Measurements from ENCODE around the gene SPACA7. TPM values are rescaled to one million over a fixed set of nuclear protein-coding genes. Genes with fewer than 3 reads are reported as not detected.

Gene SPACA7
- total and polyA plus RNA-seq, 9 of the 15 experiments (the other 6 are each of a cell fraction or from before 2014, with no cell fraction given), result not detected

DNA sequence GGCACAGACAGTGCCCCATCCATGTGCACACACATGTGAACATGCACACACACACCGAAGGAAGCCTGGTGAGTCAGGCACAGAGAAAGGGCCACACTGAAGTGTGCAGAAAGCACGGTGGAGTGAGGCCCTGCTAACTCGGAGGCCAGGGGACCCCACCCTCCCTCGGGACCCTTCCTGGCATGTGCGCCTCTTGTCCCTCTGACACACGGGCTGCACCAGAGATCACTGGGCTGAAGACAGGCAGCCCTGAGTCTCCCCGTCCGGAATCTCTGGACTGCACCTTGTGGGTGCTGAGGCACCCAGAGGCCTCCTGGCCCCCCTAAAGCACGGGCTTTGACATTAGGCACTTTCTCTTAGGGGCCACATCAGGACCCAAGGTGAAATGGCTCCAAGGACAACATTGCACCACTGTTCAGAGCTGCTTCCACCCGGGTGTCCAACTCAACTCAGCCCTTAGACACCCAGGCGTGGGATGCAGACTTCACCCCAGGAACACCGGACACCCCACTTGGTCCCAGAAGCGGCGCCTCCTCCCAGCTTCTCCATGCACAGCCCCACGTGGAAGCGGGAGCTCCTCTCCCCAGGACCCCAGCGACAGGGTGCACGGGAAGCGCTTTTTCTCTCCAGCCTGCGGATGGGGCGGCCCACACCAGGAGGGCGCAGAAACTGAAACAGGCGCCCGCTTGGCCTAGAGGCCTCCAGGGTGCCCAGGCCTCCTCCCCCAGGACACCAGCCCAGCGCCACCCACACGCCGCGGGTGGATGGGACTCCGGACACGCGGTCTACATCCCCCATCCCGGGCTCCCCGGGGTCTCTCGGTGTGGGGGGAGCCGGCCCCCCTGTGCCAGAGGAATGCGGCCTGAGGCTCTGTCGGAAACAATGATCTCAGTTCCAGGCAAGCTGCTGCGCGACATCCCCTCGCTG is 90.2 kb downstream of the SPACA7 start:
- Histone ChIP-seq H3K4me1 (replicated peaks in 1 of 2; ENCODE audit: control insufficient read depth in 2 of 2, insufficient read depth in 2 of 2, low read length in 2 of 2) (peaks cover 0 to 4% of the 10 kb centered on the region in 2 experiments; a peak in 1 of 5 replicates), H3K9ac (ENCODE audit: insufficient read depth in 1 of 2, low read depth in 2 of 2, low read length in 2 of 2) (no peak overlapping the region), H3K27ac (ENCODE audit: extremely low read depth, low read depth, low read length) (no peak overlapping the region), H3K4me2 (ENCODE audit: insufficient read depth, low read length) (no peak overlapping the region), H2AFZ (ENCODE audit: low read depth, low read length) (no peak overlapping the region), H3K27me3 (ENCODE audit: control insufficient read depth in 2 of 2, insufficient read depth in 2 of 2, low read length in 2 of 2) (peaks cover 8 to 49% of the 10 kb centered on the region in 2 experiments; a peak in 4 of 5 replicates), H3K9me3 (replicated peaks; ENCODE audit: control insufficient read depth, insufficient read depth, low read depth, low read length) (no peaks in the 10 kb centered on the region), H4K20me1 (replicated peaks; ENCODE audit: control insufficient read depth, insufficient read depth, low read length) (no peaks in the 10 kb centered on the region), H3K79me2 (ENCODE audit: control insufficient read depth, insufficient read depth, low read length) (no peaks in the 10 kb centered on the region), H3K36me3 (ENCODE audit: control insufficient read depth, insufficient read depth, low read length) (no peaks in the 10 kb centered on the region), H3K9me1 (ENCODE audit: control insufficient read depth, insufficient read depth, low read length) (no peaks in the 10 kb centered on the region), H3K4me3 (no peak overlapping the region)
- intact Hi-C loops (cut with micrococcal nuclease), result no loop called here
- in situ Hi-C loops (cut with MboI), result no loop called here
- ATAC-seq, result no peak
- 15% methylated on average over 19 of the region's 40 CpGs for WGBS (ENCODE audit: insufficient coverage, low coverage, missing lambda C conversion rate)
- DNase-seq (ENCODE audit: extremely low read depth in 1 of 4, low spot score in 3 of 4), result no peak
- FAIRE-seq, result no peak
- TF ChIP-seq PCBP1 (IDR thresholded peaks at IDR 0.05; ENCODE audit: low read depth, low read length, poor library complexity, severe bottlenecking) (no peak), HMGN3 (IDR thresholded peaks at IDR 0.05; ENCODE audit: borderline replicate concordance, extremely low read depth, insufficient read length, low read depth, low read length) (no peak), PCBP2 (IDR thresholded peaks at IDR 0.05; ENCODE audit: low read depth, low read length, poor library complexity, severe bottlenecking) (no peak), ZNF76 (CRISPR knock-in tag; IDR thresholded peaks at IDR 0.05; ENCODE audit: borderline replicate concordance) (no peak), ESRRB (CRISPR knock-in tag; IDR thresholded peaks at IDR 0.05; ENCODE audit: borderline replicate concordance) (no peak), TRIM24 (IDR thresholded peaks at IDR 0.05) (no peak), ZBED1 (IDR thresholded peaks at IDR 0.05) (no peak), ZNF408 (CRISPR knock-in tag; IDR thresholded peaks at IDR 0.05; ENCODE audit: low read depth) (no peak), SETDB1 (IDR thresholded peaks at IDR 0.05; ENCODE audit: low read length) (no peak), ZFP30 (CRISPR knock-in tag; IDR thresholded peaks at IDR 0.05; ENCODE audit: borderline replicate concordance) (no peak), ZFP1 (CRISPR knock-in tag; IDR thresholded peaks at IDR 0.05) (no peak), C11orf30 (IDR thresholded peaks at IDR 0.05; ENCODE audit: low read depth) (no peak)
- TF ChIP-seq, protein P1, sequence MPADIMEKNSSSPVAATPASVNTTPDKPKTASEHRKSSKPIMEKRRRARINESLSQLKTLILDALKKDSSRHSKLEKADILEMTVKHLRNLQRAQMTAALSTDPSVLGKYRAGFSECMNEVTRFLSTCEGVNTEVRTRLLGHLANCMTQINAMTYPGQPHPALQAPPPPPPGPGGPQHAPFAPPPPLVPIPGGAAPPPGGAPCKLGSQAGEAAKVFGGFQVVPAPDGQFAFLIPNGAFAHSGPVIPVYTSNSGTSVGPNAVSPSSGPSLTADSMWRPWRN (IDR thresholded peaks at IDR 0.05; ENCODE audit: low read depth), result no peak
- TF ChIP-seq, protein P2, sequence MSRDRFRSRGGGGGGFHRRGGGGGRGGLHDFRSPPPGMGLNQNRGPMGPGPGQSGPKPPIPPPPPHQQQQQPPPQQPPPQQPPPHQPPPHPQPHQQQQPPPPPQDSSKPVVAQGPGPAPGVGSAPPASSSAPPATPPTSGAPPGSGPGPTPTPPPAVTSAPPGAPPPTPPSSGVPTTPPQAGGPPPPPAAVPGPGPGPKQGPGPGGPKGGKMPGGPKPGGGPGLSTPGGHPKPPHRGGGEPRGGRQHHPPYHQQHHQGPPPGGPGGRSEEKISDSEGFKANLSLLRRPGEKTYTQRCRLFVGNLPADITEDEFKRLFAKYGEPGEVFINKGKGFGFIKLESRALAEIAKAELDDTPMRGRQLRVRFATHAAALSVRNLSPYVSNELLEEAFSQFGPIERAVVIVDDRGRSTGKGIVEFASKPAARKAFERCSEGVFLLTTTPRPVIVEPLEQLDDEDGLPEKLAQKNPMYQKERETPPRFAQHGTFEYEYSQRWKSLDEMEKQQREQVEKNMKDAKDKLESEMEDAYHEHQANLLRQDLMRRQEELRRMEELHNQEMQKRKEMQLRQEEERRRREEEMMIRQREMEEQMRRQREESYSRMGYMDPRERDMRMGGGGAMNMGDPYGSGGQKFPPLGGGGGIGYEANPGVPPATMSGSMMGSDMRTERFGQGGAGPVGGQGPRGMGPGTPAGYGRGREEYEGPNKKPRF (IDR thresholded peaks at IDR 0.05; ENCODE audit: low read depth, low read length), result no peak
- TF ChIP-seq, protein P3, sequence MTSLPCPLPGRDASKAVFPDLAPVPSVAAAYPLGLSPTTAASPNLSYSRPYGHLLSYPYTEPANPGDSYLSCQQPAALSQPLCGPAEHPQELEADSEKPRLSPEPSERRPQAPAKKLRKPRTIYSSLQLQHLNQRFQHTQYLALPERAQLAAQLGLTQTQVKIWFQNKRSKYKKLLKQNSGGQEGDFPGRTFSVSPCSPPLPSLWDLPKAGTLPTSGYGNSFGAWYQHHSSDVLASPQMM (CRISPR knock-in tag; IDR thresholded peaks at IDR 0.05), result no peak
- BruUV-seq (replicated peaks), result no TSS peak
- ChIA-PET POLR2A (no interaction called here), CTCF (ENCODE audit: low intra/inter-chr PET ratio) (no interaction called here)

All from K562 (cell line).